Lung microvascular endothelial cell (primary cell): ENCODE results near the gene HAND2. TPM values are rescaled to one million over a fixed set of nuclear protein-coding genes. Genes with fewer than 3 reads are reported as not detected.

Source experiments
- DNase-seq, 2 donors: peaks; one replicate each; pipeline versions ENCODE4 v3.0.0 to v3.0.0-alpha.2; 2010; ENCODE audit warnings: low read depth in 2 of 2
- total RNA-seq: library from RNA; depleted of rRNA; stranded (reverse); fragments of >200 nt; gene quantifications from 2 replicates; pipeline ENCODE4 v1.2.1, GENCODE V29; 2014

HAND2 gene
- total RNA-seq, 1 donor from 2014 or later = not detected

DNA sequence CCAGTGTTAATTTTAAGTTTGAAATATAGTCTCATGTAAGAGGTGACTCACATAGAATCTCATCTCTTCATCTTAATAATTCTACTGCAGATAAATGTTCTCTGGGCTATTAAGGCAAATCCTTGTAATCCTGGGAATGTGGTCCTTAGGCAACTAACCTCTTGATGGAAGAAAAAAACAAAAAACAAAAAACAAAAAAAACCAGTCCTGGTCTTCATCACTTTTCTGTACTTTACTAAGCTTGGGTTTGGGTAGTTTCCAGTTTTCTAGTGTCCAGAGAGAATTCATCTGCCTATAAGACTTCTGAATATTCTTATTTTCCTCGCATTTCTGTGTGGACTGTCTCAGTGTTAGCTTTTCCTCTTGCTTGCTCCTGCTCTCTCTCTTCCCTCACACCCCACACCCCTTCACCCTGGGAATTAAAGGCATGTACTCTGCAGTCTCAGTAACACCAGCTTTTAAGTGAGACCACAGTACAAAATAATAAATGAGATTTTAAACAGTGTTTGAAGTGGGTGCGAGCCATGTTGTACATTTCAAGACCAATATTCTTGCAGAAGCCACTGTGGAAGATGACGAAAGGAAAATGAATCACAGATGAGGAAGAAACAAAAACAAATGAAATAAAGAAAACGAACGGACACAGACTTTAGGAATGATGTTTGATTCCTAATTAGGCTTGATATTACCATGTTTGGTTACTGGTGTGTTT is 51.7 kb downstream of the HAND2 start:
- DNase-seq = no peak

DNA sequence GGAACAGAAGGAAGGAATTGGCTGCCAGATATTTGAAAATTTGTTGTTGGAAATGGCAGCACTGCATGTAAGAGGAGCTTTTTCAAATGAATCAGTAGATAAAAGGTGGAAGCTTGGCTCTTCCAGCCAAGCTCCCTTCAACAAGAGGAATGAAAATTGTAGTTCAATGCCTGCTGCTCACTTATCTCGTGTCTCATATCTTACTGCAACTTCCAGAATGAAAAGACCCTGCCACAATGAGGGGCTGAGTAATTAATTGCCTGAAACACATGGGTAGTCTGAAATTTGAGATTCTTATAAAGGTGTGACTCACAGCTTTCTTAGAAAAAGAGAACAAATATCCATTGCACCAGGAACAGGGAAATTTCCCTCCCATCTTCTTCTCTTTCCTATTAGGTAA is 53.0 kb downstream of the HAND2 start:
- no peak for DNase-seq

Other genes with a start within 250 kb of the HAND2 start
- gene HMGB2, start 195.9 kb downstream of the HAND2 start, total RNA-seq = 34.5 and 71.0 TPM in 2 replicates
- 13.5 and 16.1 TPM in 2 replicates for gene SAP30, start 159.3 kb downstream of the HAND2 start, total RNA-seq
- not detected in 2 replicates for gene SCRG1, start 131.1 kb downstream of the HAND2 start, total RNA-seq